Prostate gland (tissue), 2 donors: ENCODE results near the gene AKAP13. TPM values are rescaled to one million over a fixed set of nuclear protein-coding genes. Genes with fewer than 3 reads are reported as not detected.

Source experiments
- DNase-seq: peaks from one replicate; pipeline ENCODE4 v3.0.0-alpha.2; 2019; ENCODE audit warnings: low spot score
- H3K27ac ChIP-seq, 2 donors: fragments of 200-600 bp; sonication (generic); 2 replicates each; pipeline ENCODE4 v1.5.1; 2017 to 2019
- H3K27me3 ChIP-seq: fragments of 200-600 bp; sonication (generic); replicated peaks from 2 replicates; pipeline ENCODE4 v1.5.1; 2019; ENCODE audit not compliant: insufficient read depth
- H3K36me3 ChIP-seq, 2 donors: fragments of 200-600 bp; sonication (generic); 1 replicate in 1 of 2; 2 replicates in 1 of 2; pipeline versions ENCODE4 v1.5.1 to v1.8.1; 2017 to 2019
- H3K4me1 ChIP-seq: fragments of 200-600 bp; sonication (generic); replicated peaks from 2 replicates; pipeline ENCODE4 v1.5.1; 2019
- H3K4me3 ChIP-seq, 2 donors: fragments of 200-600 bp; sonication (generic); 2 replicates each; pipeline ENCODE4 v1.5.1; 2017 to 2019
- H3K9me3 ChIP-seq: fragments of 200-600 bp; sonication (generic); 2 replicates; pipeline ENCODE4 v1.5.1; 2017
- CTCF ChIP-seq, 4 experiments: fragments of 200-600 bp in 2 of 4; fragments of 450-650 bp in 2 of 4; sonication (generic) in 2 of 4; IDR thresholded peaks; 1 replicate in 3 of 4; 2 replicates in 1 of 4; pipeline ENCODE4 v1.5.1; 2016 to 2019; ENCODE audit warnings: antibody characterized with exemption in 4 of 4, mild to moderate bottlenecking in 2 of 4, moderate library complexity in 2 of 4
- POLR2A ChIP-seq: fragments of 450-650 bp; IDR thresholded peaks from one replicate; pipeline ENCODE4 v1.6.1; 2016; ENCODE audit warnings: antibody characterized with exemption, mild to moderate bottlenecking
- POLR2AphosphoS5 ChIP-seq: sonication (generic); formaldehyde crosslinking; IDR thresholded peaks from one replicate; pipeline ENCODE4 v1.6.1; 2017; ENCODE audit warnings: antibody characterized with exemption
- WGBS: methylation state at CpG from one replicate; pipeline ENCODE4 v1.1.5; 2018; 5-methylcytosine and 5-hydroxymethylcytosine counted together
- intact Hi-C: fragments of 100-400 bp; cut with DNase I; formaldehyde crosslinking; loops from one replicate; pipeline ENCODE4 v1.14.2; 2022
- total RNA-seq, 2 donors: library from RNA; depleted of rRNA; stranded (reverse); fragments of >200 nt; gene quantifications; one replicate each; pipeline ENCODE4 v1.1.0, GENCODE V29; 2016

Gene AKAP13
- total RNA-seq, 2 donors from 2014 or later, result 102 to 195 TPM

- Histone ChIP-seq H3K9me3 (no peaks in the 10 kb centered on the region), H3K27ac (no peak overlapping the region), H3K4me3 (no peak overlapping the region), H3K27me3 (no peaks in the 10 kb centered on the region), H3K36me3 (no peaks in the 10 kb centered on the region), H3K4me1 (no peaks in the 10 kb centered on the region)
- no peak for DNase-seq
- intact Hi-C loops, result no loop called here
- WGBS, result 49% methylated on average over 4 of the region's 4 CpGs
- no peak for TF ChIP-seq POLR2AphosphoS5
- no peak for TF ChIP-seq POLR2A
- TF ChIP-seq CTCF (IDR thresholded peaks at IDR 0.05), result no peak
Observed at GRCh38 chr15:85503151-85503799, 122.9 kb downstream of the AKAP13 start.

GRCh38 chr15:85504749-85505676 lies 124.6 kb downstream of the AKAP13 start:
- H3K27me3 ChIP-seq, result no peaks in the 10 kb centered on the region
- no peaks in the 10 kb centered on the region for H3K4me1 ChIP-seq
- no peaks in the 10 kb centered on the region for H3K9me3 ChIP-seq
- no peak overlapping the region for H3K27ac ChIP-seq
- DNase-seq, result peak; percentile 58
- WGBS, result 61% methylated on average over 8 of the region's 8 CpGs
- no peak for TF ChIP-seq POLR2A
- TF ChIP-seq POLR2AphosphoS5, result no peak
- peak; percentile 15 to 72 (median 54) for TF ChIP-seq CTCF (IDR thresholded peaks at IDR 0.05)
- intact Hi-C loops, result no loop called here
- no peaks in the 10 kb centered on the region for H3K36me3 ChIP-seq
- H3K4me3 ChIP-seq, result no peak overlapping the region

- no peak overlapping the region for H3K27ac ChIP-seq
- no peaks in the 10 kb centered on the region for H3K27me3 ChIP-seq
- H3K9me3 ChIP-seq, result no peaks in the 10 kb centered on the region
- TF ChIP-seq CTCF (IDR thresholded peaks at IDR 0.05), result no peak
- no peak for TF ChIP-seq POLR2A
- no peak for TF ChIP-seq POLR2AphosphoS5
- no peaks in the 10 kb centered on the region for H3K4me1 ChIP-seq
- H3K4me3 ChIP-seq, result no peak overlapping the region
- 77% methylated on average over 2 of the region's 2 CpGs for WGBS
- no peaks in the 10 kb centered on the region for H3K36me3 ChIP-seq
- intact Hi-C loops, result no loop called here
- DNase-seq, result no peak
Observed at GRCh38 chr15:85507114-85507513, 126.7 kb downstream of the AKAP13 start.

GRCh38 chr15:85509973-85510372 lies 129.6 kb downstream of the AKAP13 start:
- Histone ChIP-seq H3K4me1 (no peaks in the 10 kb centered on the region), H3K36me3 (no peaks in the 10 kb centered on the region), H3K9me3 (no peaks in the 10 kb centered on the region), H3K4me3 (no peak overlapping the region), H3K27ac (no peak overlapping the region), H3K27me3 (no peaks in the 10 kb centered on the region)
- intact Hi-C loops, result no loop called here
- 83% methylated on average over 3 of the region's 3 CpGs for WGBS
- no peak for DNase-seq
- TF ChIP-seq POLR2AphosphoS5 (no peak), POLR2A (no peak), CTCF (IDR thresholded peaks at IDR 0.05) (no peak)
